Gastroesophageal sphincter (tissue), 4 donors: Measurements from ENCODE around the gene AKAP13. TPM values are rescaled to one million over a fixed set of nuclear protein-coding genes. Genes with fewer than 3 reads are reported as not detected.

Source experiments
- ATAC-seq: fragments of 150-250 bp; one replicate; pipeline ENCODE4 v1.9.1; 2016; ENCODE audit warnings: mild to moderate bottlenecking, moderate library complexity
- H3K27ac ChIP-seq, 4 donors: fragments of 200-600 bp; sonication (generic) in 3 of 4; 1 replicate in 3 of 4; 2 replicates in 1 of 4; pipeline ENCODE4 v1.5.1; 2016 to 2019
- H3K27me3 ChIP-seq: fragments of 200-600 bp; sonication (generic); one replicate; pipeline ENCODE4 v1.5.1; 2019
- H3K36me3 ChIP-seq, 2 donors: fragments of 200-600 bp; sonication (generic); one replicate each; pipeline ENCODE4 v1.5.1; 2019; ENCODE audit warnings: control low read depth in 1 of 2
- H3K4me1 ChIP-seq, 3 donors: fragments of 200-600 bp; sonication (generic); 1 replicate in 2 of 3; 2 replicates in 1 of 3; pipeline ENCODE4 v1.5.1; 2016 to 2019; ENCODE audit warnings: control low read depth in 2 of 3
- H3K4me3 ChIP-seq, 2 donors: fragments of 200-600 bp; sonication (generic); one replicate each; pipeline ENCODE4 v1.5.1; 2019; ENCODE audit warnings: mild to moderate bottlenecking in 1 of 2, moderate library complexity in 1 of 2
- H3K9me3 ChIP-seq, 3 donors: fragments of 200-600 bp; sonication (generic); one replicate each; pipeline ENCODE4 v1.5.1; 2017 to 2019; ENCODE audit warnings: control low read depth in 2 of 3
- EP300 ChIP-seq: sonication (generic); formaldehyde crosslinking; IDR thresholded peaks from one replicate; pipeline ENCODE4 v1.6.1; 2017; ENCODE audit warnings: antibody characterized with exemption, mild to moderate bottlenecking
- POLR2A ChIP-seq, 2 donors: fragments of 450-650 bp; IDR thresholded peaks; one replicate each; pipeline ENCODE4 v1.6.1; 2017; ENCODE audit warnings: antibody characterized with exemption in 2 of 2, mild to moderate bottlenecking in 2 of 2, moderate library complexity in 1 of 2
- POLR2AphosphoS5 ChIP-seq: sonication (generic); formaldehyde crosslinking; IDR thresholded peaks from one replicate; pipeline ENCODE4 v1.6.1; 2017; ENCODE audit warnings: antibody characterized with exemption
- WGBS, 2 donors: methylation state at CpG; one replicate each; pipeline ENCODE4 v1.1.5; 2018; ENCODE audit warnings: low coverage in 1 of 2; 5-methylcytosine and 5-hydroxymethylcytosine counted together
- total RNA-seq, 4 donors: library from RNA; depleted of rRNA; stranded (reverse); fragments of >200 nt; gene quantifications; one replicate each; pipeline ENCODE4 v1.1.0, GENCODE V29; 2016
- TF ChIP-seq, protein P1 (sequence below), 4 experiments: fragments of 200-600 bp in 2 of 4; fragments of 450-650 bp in 2 of 4; sonication (generic) in 1 of 4; IDR thresholded peaks; one replicate each; pipeline ENCODE4 v1.5.1; 2017 to 2019; ENCODE audit warnings: antibody characterized with exemption in 4 of 4, mild to moderate bottlenecking in 2 of 4, moderate library complexity in 2 of 4

AKAP13 gene
- total RNA-seq, 4 donors from 2014 or later, result 196 to 252 (median 215) TPM

DNA sequence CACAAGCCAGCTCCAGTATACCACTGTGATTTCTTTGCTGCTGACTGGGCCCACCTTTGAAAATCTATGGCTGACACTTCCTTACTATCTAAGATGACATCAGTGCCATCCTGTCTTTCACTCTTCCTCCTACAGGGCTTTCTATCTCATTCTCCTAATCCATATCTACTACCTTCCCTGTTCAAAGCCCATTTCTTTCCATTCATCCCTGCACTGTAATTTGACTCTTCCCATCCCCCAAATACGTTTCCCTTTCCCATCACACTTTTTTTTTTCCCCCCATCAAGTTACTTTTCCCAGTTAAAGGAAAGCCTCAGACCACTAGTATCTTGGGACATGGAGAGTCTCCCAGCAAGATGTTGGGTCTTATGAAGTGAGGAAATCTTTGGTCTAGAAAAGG lies 136.7 kb downstream of the AKAP13 start:
- H3K9me3 ChIP-seq, result no peaks in the 10 kb centered on the region
- peaks cover 0 to under 1% of the 10 kb centered on the region in 2 donors for H3K36me3 ChIP-seq
- TF ChIP-seq POLR2A (IDR thresholded peaks at IDR 0.05), result no peak
- no peak for TF ChIP-seq POLR2AphosphoS5
- TF ChIP-seq, protein P1, sequence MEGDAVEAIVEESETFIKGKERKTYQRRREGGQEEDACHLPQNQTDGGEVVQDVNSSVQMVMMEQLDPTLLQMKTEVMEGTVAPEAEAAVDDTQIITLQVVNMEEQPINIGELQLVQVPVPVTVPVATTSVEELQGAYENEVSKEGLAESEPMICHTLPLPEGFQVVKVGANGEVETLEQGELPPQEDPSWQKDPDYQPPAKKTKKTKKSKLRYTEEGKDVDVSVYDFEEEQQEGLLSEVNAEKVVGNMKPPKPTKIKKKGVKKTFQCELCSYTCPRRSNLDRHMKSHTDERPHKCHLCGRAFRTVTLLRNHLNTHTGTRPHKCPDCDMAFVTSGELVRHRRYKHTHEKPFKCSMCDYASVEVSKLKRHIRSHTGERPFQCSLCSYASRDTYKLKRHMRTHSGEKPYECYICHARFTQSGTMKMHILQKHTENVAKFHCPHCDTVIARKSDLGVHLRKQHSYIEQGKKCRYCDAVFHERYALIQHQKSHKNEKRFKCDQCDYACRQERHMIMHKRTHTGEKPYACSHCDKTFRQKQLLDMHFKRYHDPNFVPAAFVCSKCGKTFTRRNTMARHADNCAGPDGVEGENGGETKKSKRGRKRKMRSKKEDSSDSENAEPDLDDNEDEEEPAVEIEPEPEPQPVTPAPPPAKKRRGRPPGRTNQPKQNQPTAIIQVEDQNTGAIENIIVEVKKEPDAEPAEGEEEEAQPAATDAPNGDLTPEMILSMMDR (IDR thresholded peaks at IDR 0.05), result no peak
- no peak for TF ChIP-seq EP300
- H3K4me3 ChIP-seq, result no peak overlapping the region
- no peak for ATAC-seq
- WGBS, 2 donors, result 83% methylated on average over 1 of the region's 1 CpG; no CpG with 5 or more reads in 1 of the 2 donors
- H3K27me3 ChIP-seq, result no peaks in the 10 kb centered on the region
- H3K27ac ChIP-seq, result no peak overlapping the region
- H3K4me1 ChIP-seq, result peaks cover 6 to 46% (median 20%) of the 10 kb centered on the region in 3 donors

DNA sequence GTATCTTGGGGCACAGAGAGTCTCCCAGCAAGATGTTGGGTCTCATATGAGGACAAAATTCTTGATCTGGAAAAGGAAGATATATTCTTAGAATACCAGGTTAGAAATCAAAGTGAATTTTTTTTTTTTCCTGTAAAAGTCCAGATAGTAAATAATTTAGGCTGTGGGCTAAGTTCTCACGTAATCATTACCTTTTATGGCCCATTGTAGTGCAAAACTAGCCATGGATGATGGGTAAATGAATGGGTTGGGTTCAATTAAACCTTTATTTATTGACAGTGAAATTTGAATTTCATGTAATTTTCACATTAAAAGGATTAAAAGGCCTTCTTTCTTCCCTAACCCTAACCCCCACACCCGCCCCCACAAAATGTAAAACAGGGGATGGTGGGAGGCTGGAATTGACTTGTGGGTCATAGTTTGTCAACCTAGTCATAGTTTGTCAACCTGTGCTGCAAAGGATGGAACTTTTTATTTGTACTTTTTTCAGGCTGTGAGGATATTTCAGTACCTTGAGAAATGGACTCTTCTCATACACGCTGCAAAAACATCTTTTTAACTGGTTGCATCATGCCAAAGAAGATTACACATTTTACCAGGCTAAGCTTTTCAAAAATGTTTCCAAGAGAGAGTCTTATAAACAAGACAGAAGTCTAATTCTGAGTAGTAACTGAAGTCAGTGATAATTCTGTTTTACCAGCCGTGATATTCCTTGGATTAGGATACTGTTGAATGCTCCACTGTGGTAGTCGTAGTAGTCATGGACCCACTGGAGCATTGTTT lies 138.8 kb downstream of the AKAP13 start:
- Histone ChIP-seq H3K27ac (peak overlapping the region in 3 of 4 donors; percentile 34 to 74 (median 55)), H3K4me1 (peaks cover 6 to 46% (median 20%) of the 10 kb centered on the region in 3 donors), H3K27me3 (no peaks in the 10 kb centered on the region), H3K4me3 (no peak overlapping the region), H3K9me3 (no peaks in the 10 kb centered on the region), H3K36me3 (peaks cover 0 to 17% of the 10 kb centered on the region in 2 donors)
- peak; percentile 62 for ATAC-seq
- no peak for TF ChIP-seq POLR2A (IDR thresholded peaks at IDR 0.05)
- TF ChIP-seq POLR2AphosphoS5, result peak; percentile 19
- TF ChIP-seq EP300, result no peak
- TF ChIP-seq, protein P1 (IDR thresholded peaks at IDR 0.05), result no peak
- 23 to 54% methylated on average over 3 to 5 of the region's 5 CpGs for WGBS, 2 donors

DNA sequence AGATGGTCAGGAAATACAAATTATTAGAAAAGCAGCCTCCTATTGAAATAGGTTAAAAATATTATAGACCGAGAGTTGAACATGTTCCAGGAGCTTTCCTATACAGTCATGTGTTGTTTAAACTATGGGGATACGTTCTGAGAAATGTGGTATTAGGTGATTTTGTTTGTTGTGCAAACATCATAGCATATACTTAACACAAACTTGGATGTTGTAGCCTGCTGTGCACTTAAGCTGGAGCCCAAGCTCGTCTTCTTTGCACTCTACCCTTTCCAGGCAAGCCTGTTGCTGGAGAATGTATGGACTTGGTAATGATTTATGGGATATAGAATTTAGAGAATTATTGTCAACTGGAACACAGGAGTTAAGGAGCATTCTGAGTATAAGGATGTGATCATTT lies 140.2 kb downstream of the AKAP13 start:
- no peak overlapping the region for H3K4me3 ChIP-seq
- no peaks in the 10 kb centered on the region for H3K9me3 ChIP-seq
- H3K27ac ChIP-seq, result peak overlapping the region in 2 of 4 donors; percentile 0 to 11
- H3K36me3 ChIP-seq, result peaks cover 0 to 17% of the 10 kb centered on the region in 2 donors
- WGBS, 2 donors, result 57 to 74% methylated on average over 3 of the region's 3 CpGs
- no peaks in the 10 kb centered on the region for H3K27me3 ChIP-seq
- H3K4me1 ChIP-seq, result peaks cover 6 to 48% (median 10%) of the 10 kb centered on the region in 3 donors
- TF ChIP-seq POLR2A (IDR thresholded peaks at IDR 0.05) (no peak), EP300 (no peak), POLR2AphosphoS5 (no peak)
- TF ChIP-seq, protein P1 (IDR thresholded peaks at IDR 0.05), result no peak
- ATAC-seq, result no peak

DNA sequence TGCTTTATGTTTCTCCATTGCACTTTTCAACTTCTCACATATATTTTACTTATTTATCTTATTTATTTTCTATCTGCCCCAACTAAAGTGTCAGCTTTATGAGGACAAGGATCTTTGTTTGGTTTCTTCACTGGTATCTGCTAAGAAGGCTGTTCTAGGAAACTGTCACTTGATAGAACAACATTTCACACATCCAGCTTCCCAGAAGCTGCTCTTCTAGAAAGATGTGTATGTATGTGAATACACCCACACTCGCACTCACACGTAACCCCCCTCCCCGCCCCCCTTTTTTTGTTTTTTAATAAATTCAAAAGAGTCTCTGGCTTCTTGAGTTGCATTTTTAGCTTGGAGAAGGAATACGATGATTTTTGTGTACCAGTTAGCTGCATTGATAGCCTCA lies 143.1 kb downstream of the AKAP13 start:
- 83 to 91% methylated on average over 3 to 4 of the region's 4 CpGs for WGBS, 2 donors
- Histone ChIP-seq H3K4me1 (peaks cover 20 to 63% (median 24%) of the 10 kb centered on the region in 3 donors), H3K27me3 (no peaks in the 10 kb centered on the region), H3K4me3 (no peak overlapping the region), H3K36me3 (peaks cover 0 to 20% of the 10 kb centered on the region in 2 donors), H3K9me3 (no peaks in the 10 kb centered on the region), H3K27ac (no peak overlapping the region)
- TF ChIP-seq, protein P1 (IDR thresholded peaks at IDR 0.05), result no peak
- TF ChIP-seq POLR2A (IDR thresholded peaks at IDR 0.05) (no peak), EP300 (no peak), POLR2AphosphoS5 (no peak)
- no peak for ATAC-seq

DNA sequence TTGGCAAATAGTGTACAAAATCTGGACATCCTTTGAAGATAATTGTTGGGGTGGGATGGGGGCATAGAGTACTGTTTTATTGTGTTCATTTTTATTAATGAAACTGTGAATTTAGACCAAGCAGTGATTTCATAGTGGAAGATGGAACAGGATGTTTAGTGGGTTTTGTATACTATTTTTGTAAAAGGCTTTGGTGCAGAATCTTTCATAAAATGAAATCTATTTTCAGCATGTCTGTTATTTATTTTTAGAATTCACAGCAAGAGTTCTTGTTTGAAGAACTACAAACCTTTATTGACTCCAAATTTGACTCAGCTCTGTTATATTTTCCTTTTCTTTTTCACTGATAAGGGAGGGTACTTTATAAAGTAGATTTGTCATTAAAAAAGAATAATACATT lies 145.4 kb downstream of the AKAP13 start:
- ATAC-seq, result no peak
- no peaks in the 10 kb centered on the region for H3K9me3 ChIP-seq
- no peak overlapping the region for H3K4me3 ChIP-seq
- TF ChIP-seq POLR2AphosphoS5, result no peak
- no peak for TF ChIP-seq POLR2A (IDR thresholded peaks at IDR 0.05)
- TF ChIP-seq, protein P1 (IDR thresholded peaks at IDR 0.05), result no peak
- no peak for TF ChIP-seq EP300
- H3K27ac ChIP-seq, result no peak overlapping the region
- no peaks in the 10 kb centered on the region for H3K27me3 ChIP-seq
- H3K4me1 ChIP-seq, result peaks cover 14 to 62% (median 20%) of the 10 kb centered on the region in 3 donors
- peaks cover 0 to 20% of the 10 kb centered on the region in 2 donors for H3K36me3 ChIP-seq
